Tibial nerve (tissue), 4 donors: ENCODE results near the gene KNG1. TPM values are rescaled to one million over a fixed set of nuclear protein-coding genes. Genes with fewer than 3 reads are reported as not detected.

ENCODE experiments used
- DNase-seq, 2 donors: peaks; one replicate each; pipeline ENCODE4 v3.0.0-alpha.2; 2019; ENCODE audit warnings: low spot score in 2 of 2
- H3K27ac ChIP-seq, 4 donors: fragments of 200-600 bp; sonication (generic) in 3 of 4; one replicate each; pipeline ENCODE4 v1.5.1; 2017 to 2019; ENCODE audit warnings: mild to moderate bottlenecking in 1 of 4
- H3K27me3 ChIP-seq, 2 donors: fragments of 200-600 bp; sonication (generic) in 1 of 2; one replicate each; pipeline versions ENCODE4 v1.5.1 to v1.6.0; 2017 to 2019
- H3K36me3 ChIP-seq, 3 donors: fragments of 200-600 bp; sonication (generic); one replicate each; pipeline ENCODE4 v1.5.1; 2018 to 2019
- H3K4me1 ChIP-seq, 4 donors: fragments of 200-600 bp; sonication (generic) in 3 of 4; one replicate each; pipeline ENCODE4 v1.5.1; 2017 to 2019
- H3K4me3 ChIP-seq, 4 donors: fragments of 200-600 bp; sonication (generic) in 3 of 4; one replicate each; pipeline ENCODE4 v1.5.1; 2017 to 2019; ENCODE audit warnings: mild to moderate bottlenecking in 1 of 4, moderate library complexity in 1 of 4
- H3K9me3 ChIP-seq, 4 donors: fragments of 200-600 bp; sonication (generic) in 3 of 4; one replicate each; pipeline ENCODE4 v1.5.1; 2017 to 2019
- CTCF ChIP-seq, 5 experiments: fragments of 200-600 bp in 3 of 5; fragments of 450-650 bp in 2 of 5; sonication (generic) in 3 of 5; IDR thresholded peaks; one replicate each; pipeline ENCODE4 v1.5.1; 2016 to 2019; ENCODE audit warnings: antibody characterized with exemption in 5 of 5, mild to moderate bottlenecking in 3 of 5, moderate library complexity in 2 of 5
- EP300 ChIP-seq, 2 donors: sonication (generic); formaldehyde crosslinking; IDR thresholded peaks; one replicate each; pipeline ENCODE4 v1.6.1; 2017; ENCODE audit warnings: antibody characterized with exemption in 2 of 2, mild to moderate bottlenecking in 1 of 2
- POLR2A ChIP-seq, 2 donors: fragments of 450-650 bp; IDR thresholded peaks; one replicate each; pipeline ENCODE4 v1.6.1; 2017; ENCODE audit warnings: antibody characterized with exemption in 2 of 2, mild to moderate bottlenecking in 2 of 2, moderate library complexity in 2 of 2
- WGBS, 2 donors: methylation state at CpG; one replicate each; pipeline ENCODE4 v1.1.5; 2018; 5-methylcytosine and 5-hydroxymethylcytosine counted together
- small RNA-seq: library from RNA; depleted of rRNA; stranded (forward); fragments of <200 nt; gene quantifications from one replicate; pipeline ENCODE3, GENCODE V24; 2016
- total RNA-seq, 4 donors: library from RNA; depleted of rRNA; stranded (reverse); fragments of >200 nt; gene quantifications; one replicate each; pipeline ENCODE4 v1.1.0, GENCODE V29; 2016

Gene KNG1
- total RNA-seq, 4 donors from 2014 or later = not detected

DNA sequence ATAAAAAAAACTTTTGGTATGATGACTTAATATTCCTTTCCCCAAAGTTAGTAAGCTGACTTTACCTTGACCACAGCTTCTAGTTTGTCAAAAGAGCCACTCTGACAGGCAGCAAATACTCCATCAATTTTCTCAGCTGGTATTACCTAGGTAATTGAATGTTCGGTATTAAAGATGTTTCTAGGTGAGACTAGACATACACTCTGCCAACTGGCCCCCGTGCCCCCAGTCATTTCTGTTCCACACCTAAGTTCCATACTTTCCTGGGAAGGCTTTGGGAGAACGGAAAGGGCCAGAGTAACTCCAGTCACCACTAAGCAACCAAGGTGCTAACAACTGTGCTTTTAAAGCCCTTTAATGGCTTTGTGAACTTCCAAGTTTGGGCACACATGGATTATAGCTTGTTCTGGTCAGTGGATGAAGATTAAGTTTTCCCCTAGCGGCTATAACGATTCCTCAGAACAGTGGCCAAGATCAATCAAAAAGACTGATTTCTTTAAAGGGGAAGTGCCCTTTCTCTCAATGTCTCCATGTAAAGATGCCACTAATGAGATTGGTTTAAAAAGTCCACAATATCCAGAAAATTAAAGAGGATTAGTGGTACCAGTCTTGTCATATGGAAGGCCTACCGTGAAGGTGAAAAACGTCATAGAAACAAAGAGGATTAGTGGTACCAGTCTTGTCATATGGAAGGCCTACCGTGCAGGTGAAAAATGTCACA lies 73.3 kb downstream of the KNG1 start:
- no peak for DNase-seq
- peaks cover 3 to 47% (median 19%) of the 10 kb centered on the region in 4 donors for H3K4me1 ChIP-seq
- H3K27ac ChIP-seq = no peak overlapping the region
- no peak overlapping the region for H3K4me3 ChIP-seq
- no peaks in the 10 kb centered on the region for H3K9me3 ChIP-seq
- peaks cover 10 to 76% (median 24%) of the 10 kb centered on the region in 3 donors for H3K36me3 ChIP-seq
- 60 to 64% methylated on average over 8 of the region's 8 CpGs for WGBS, 2 donors
- H3K27me3 ChIP-seq = no peaks in the 10 kb centered on the region
- TF ChIP-seq CTCF (IDR thresholded peaks at IDR 0.05) = no peak
- TF ChIP-seq POLR2A (IDR thresholded peaks at IDR 0.05) = no peak
- TF ChIP-seq EP300 (IDR thresholded peaks at IDR 0.05) = no peak

Small RNA genes within 50 kb of the gene (small RNA-seq; reads per million reads assigned to genes)
- gene RF00092 = not detected
- not detected for gene RNU6-1105P
- not detected for gene SNORA4
- gene SNORA63 = not detected
- gene SNORA81 = not detected
- gene SNORD2 = not detected

Other genes starting within 250 kb of the KNG1 start
- 10 to 100 TPM in 1 of 4 donors, 1 to 10 TPM in 3; 3.0 to 12.2 (median 3.2) TPM for gene CRYGS, start 173.0 kb upstream of the KNG1 start, total RNA-seq
- gene TBCCD1, start 150.0 kb upstream of the KNG1 start, total RNA-seq = 10 to 100 TPM; 10.5 to 17.0 (median 11.4) TPM
- 10 to 100 TPM; 24.3 to 47.5 (median 44.7) TPM for gene DNAJB11, start 146.6 kb upstream of the KNG1 start, total RNA-seq
- not detected for gene AHSG, start 104.3 kb upstream of the KNG1 start, total RNA-seq
- gene FETUB, start 77.0 kb upstream of the KNG1 start, total RNA-seq = not detected
- not detected for gene HRG, start 51.3 kb upstream of the KNG1 start, total RNA-seq
- gene EIF4A2, start 66.2 kb downstream of the KNG1 start, total RNA-seq = 100 to 1,000 TPM; 285 to 465 (median 364) TPM
- gene RFC4, start 89.1 kb downstream of the KNG1 start, total RNA-seq = 10 to 100 TPM in 3 of 4 donors, 1 to 10 TPM in 1; 5.4 to 14.2 (median 11.8) TPM
- gene ADIPOQ, start 125.4 kb downstream of the KNG1 start, total RNA-seq = 100 to 1,000 TPM in 3 of 4 donors, 10 to 100 TPM in 1; 70.8 to 213 (median 172) TPM
- gene ST6GAL1, start 213.2 kb downstream of the KNG1 start, total RNA-seq = 10 to 100 TPM; 24.7 to 58.1 (median 44.5) TPM